ENCODE measurements around the gene SLC25A29. TPM values are rescaled to one million over a fixed set of nuclear protein-coding genes. Genes with fewer than 3 reads are reported as not detected.

Gene SLC25A29
- total RNA-seq, 1 experiment from 2014 or later: 179 TPM

GRCh38 chr14:100333827-100334226, 27.6 kb upstream of the SLC25A29 start:
- CTCF ChIA-PET: no interaction called here
- Mint-ChIP-seq H3K4me3 (no peak overlapping the region), H3K4me1 (no peaks in the 10 kb centered on the region), H3K27ac (0 out of 2 replicates have a peak overlapping the region, but pooled peaks have one; percentile 32), H3K27me3 (ENCODE audit: low read depth) (no peaks in the 10 kb centered on the region), H3K36me3 (peaks cover 19% of the 10 kb centered on the region), H3K9me3 (no peaks in the 10 kb centered on the region)
- POLR2A ChIA-PET: no interaction called here
- no peak for DNase-seq (ENCODE audit: low spot score)
- ATAC-seq: no peak
- no peak for TF ChIP-seq NR2C2 (CRISPR knock-in tag; IDR thresholded peaks at IDR 0.05)
- TF ChIP-seq, protein P1, sequence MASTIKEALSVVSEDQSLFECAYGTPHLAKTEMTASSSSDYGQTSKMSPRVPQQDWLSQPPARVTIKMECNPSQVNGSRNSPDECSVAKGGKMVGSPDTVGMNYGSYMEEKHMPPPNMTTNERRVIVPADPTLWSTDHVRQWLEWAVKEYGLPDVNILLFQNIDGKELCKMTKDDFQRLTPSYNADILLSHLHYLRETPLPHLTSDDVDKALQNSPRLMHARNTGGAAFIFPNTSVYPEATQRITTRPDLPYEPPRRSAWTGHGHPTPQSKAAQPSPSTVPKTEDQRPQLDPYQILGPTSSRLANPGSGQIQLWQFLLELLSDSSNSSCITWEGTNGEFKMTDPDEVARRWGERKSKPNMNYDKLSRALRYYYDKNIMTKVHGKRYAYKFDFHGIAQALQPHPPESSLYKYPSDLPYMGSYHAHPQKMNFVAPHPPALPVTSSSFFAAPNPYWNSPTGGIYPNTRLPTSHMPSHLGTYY (CRISPR knock-in tag; IDR thresholded peaks at IDR 0.05): no peak
- no peak for TF ChIP-seq FOXP1 (CRISPR knock-in tag; IDR thresholded peaks at IDR 0.05; ENCODE audit: borderline replicate concordance)
- TF ChIP-seq, protein P2, sequence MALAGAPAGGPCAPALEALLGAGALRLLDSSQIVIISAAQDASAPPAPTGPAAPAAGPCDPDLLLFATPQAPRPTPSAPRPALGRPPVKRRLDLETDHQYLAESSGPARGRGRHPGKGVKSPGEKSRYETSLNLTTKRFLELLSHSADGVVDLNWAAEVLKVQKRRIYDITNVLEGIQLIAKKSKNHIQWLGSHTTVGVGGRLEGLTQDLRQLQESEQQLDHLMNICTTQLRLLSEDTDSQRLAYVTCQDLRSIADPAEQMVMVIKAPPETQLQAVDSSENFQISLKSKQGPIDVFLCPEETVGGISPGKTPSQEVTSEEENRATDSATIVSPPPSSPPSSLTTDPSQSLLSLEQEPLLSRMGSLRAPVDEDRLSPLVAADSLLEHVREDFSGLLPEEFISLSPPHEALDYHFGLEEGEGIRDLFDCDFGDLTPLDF (CRISPR knock-in tag; IDR thresholded peaks at IDR 0.05): no peak
- TF ChIP-seq, protein P3, sequence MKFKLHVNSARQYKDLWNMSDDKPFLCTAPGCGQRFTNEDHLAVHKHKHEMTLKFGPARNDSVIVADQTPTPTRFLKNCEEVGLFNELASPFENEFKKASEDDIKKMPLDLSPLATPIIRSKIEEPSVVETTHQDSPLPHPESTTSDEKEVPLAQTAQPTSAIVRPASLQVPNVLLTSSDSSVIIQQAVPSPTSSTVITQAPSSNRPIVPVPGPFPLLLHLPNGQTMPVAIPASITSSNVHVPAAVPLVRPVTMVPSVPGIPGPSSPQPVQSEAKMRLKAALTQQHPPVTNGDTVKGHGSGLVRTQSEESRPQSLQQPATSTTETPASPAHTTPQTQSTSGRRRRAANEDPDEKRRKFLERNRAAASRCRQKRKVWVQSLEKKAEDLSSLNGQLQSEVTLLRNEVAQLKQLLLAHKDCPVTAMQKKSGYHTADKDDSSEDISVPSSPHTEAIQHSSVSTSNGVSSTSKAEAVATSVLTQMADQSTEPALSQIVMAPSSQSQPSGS (CRISPR knock-in tag; IDR thresholded peaks at IDR 0.05; ENCODE audit: borderline replicate concordance, low read depth): no peak
- TF ChIP-seq CBFB (CRISPR knock-in tag; IDR thresholded peaks at IDR 0.05; ENCODE audit: low read depth): no peak
- TF ChIP-seq, protein P4, sequence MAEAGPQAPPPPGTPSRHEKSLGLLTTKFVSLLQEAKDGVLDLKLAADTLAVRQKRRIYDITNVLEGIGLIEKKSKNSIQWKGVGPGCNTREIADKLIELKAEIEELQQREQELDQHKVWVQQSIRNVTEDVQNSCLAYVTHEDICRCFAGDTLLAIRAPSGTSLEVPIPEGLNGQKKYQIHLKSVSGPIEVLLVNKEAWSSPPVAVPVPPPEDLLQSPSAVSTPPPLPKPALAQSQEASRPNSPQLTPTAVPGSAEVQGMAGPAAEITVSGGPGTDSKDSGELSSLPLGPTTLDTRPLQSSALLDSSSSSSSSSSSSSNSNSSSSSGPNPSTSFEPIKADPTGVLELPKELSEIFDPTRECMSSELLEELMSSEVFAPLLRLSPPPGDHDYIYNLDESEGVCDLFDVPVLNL (CRISPR knock-in tag; IDR thresholded peaks at IDR 0.05; ENCODE audit: borderline replicate concordance, low read depth): no peak
- no peak for TF ChIP-seq ZBTB21 (CRISPR knock-in tag; IDR thresholded peaks at IDR 0.05; ENCODE audit: borderline replicate concordance)
- TF ChIP-seq E2F5 (CRISPR knock-in tag; IDR thresholded peaks at IDR 0.05): no peak
- no peak for TF ChIP-seq MYBL2 (CRISPR knock-in tag; IDR thresholded peaks at IDR 0.05)
- TF ChIP-seq, protein P5, sequence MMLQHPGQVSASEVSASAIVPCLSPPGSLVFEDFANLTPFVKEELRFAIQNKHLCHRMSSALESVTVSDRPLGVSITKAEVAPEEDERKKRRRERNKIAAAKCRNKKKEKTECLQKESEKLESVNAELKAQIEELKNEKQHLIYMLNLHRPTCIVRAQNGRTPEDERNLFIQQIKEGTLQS (CRISPR knock-in tag; conservative IDR thresholded peaks at IDR 0.05): no peak
- no peak for TF ChIP-seq TEAD1 (CRISPR knock-in tag; IDR thresholded peaks at IDR 0.05)

- H3K4me3 Mint-ChIP-seq: no peak overlapping the region
- ChIA-PET POLR2A (no interaction called here), CTCF (no interaction called here)
- H3K9me3 Mint-ChIP-seq: no peaks in the 10 kb centered on the region
- peaks cover 19% of the 10 kb centered on the region for H3K36me3 Mint-ChIP-seq
- ATAC-seq (no peak), DNase-seq (ENCODE audit: low spot score) (no peak)
- no peaks in the 10 kb centered on the region for H3K27me3 Mint-ChIP-seq (ENCODE audit: low read depth)
- H3K27ac Mint-ChIP-seq: no peak overlapping the region
- TF ChIP-seq ZNF512 (CRISPR knock-in tag; IDR thresholded peaks at IDR 0.05; ENCODE audit: borderline replicate concordance): no peak
- TF ChIP-seq NFYB (CRISPR knock-in tag; conservative IDR thresholded peaks at IDR 0.05; ENCODE audit: low read depth): no peak
- no peak for TF ChIP-seq ELF4 (CRISPR knock-in tag; IDR thresholded peaks at IDR 0.05; ENCODE audit: low read depth)
- TF ChIP-seq, protein P4 (CRISPR knock-in tag; IDR thresholded peaks at IDR 0.05; ENCODE audit: borderline replicate concordance, low read depth): no peak
- TF ChIP-seq, protein P5 (CRISPR knock-in tag; conservative IDR thresholded peaks at IDR 0.05): no peak
- no peak for TF ChIP-seq CREM (CRISPR knock-in tag; IDR thresholded peaks at IDR 0.05)
- TF ChIP-seq SOX15 (CRISPR knock-in tag; IDR thresholded peaks at IDR 0.05): no peak
- H3K4me1 Mint-ChIP-seq: no peaks in the 10 kb centered on the region
Measured at GRCh38 chr14:100333311-100333710, 27.1 kb upstream of the SLC25A29 start.
